Measurements from ENCODE around the gene ELMO1.

The ELMO1 gene

DNA sequence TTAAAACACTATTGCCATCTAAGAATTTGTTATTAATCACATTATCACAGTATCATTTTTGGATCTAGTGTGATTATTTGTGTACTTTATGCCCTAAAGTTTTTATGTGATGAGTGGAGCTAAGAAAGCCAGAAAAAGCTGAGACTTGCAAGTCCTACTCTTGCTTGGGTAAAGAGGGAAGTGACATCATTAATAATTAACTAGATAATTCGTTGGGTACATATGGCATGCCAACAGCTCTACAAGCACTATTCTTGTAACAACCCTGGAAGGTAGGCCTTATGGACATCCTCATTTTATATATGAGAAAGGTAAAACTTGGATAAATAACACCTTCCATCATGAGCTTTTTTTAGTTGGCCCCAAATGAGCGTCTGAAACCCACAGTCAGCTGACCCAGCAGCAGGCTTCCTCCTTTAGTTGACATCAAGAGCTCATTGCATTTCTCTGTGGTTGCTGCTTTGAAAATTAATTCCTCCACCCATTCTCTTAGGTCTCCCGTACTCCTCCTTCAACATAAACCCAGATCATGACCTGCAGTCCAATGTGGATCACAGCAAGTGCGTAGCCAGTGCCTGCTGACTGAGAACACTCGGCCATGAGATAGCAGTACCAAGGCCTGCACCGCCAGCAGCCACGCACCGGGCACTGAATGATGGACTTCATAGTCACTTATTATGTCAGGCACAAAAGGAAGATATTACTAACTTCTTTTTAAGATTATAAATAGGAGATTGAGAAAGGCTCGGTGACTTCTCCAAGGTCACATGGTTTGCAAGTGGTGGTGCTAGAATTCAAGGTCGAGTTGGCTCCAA, 432.4 kb downstream of the ELMO1 start:
- TF ChIP-seq, protein P1, sequence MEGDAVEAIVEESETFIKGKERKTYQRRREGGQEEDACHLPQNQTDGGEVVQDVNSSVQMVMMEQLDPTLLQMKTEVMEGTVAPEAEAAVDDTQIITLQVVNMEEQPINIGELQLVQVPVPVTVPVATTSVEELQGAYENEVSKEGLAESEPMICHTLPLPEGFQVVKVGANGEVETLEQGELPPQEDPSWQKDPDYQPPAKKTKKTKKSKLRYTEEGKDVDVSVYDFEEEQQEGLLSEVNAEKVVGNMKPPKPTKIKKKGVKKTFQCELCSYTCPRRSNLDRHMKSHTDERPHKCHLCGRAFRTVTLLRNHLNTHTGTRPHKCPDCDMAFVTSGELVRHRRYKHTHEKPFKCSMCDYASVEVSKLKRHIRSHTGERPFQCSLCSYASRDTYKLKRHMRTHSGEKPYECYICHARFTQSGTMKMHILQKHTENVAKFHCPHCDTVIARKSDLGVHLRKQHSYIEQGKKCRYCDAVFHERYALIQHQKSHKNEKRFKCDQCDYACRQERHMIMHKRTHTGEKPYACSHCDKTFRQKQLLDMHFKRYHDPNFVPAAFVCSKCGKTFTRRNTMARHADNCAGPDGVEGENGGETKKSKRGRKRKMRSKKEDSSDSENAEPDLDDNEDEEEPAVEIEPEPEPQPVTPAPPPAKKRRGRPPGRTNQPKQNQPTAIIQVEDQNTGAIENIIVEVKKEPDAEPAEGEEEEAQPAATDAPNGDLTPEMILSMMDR (IDR thresholded peaks at IDR 0.05; ENCODE audit: insufficient read depth, missing control alignments), result no peak
- FAIRE-seq (no peak), DNase-seq (ENCODE audit: insufficient read length, low spot score) (no peak)

DNA sequence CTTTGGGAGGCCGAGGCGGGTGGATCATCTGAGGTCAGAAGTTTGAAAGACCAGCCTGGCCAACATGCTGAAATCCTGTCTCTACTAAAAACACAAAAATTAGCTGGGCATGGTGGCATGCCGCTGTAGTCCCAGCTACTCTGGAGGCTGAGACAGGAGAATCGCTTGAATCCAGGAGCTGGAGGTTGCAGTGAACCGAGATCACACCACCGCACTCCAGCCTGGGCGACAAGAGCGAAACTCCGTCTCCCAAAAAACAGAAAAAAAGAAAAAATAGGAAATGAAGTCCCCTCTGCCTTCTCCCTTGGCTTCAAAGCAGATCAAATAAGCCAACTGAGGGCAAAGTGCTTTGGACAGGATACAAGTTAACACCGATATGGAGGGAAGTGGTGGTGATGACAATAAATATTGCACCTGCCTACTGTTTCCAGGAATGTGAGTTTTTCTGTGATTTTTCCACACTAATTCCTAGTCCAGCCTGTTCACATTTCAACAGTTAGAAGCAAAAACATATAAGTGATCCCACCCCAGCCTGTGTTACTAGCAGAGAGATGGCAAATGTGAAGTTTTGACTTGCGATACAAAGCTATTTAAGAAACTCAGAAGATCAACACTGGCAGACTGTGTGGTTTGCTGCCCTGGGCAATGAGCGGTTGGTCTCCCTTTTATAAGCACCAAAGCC, 433.2 kb downstream of the ELMO1 start:
- FAIRE-seq (no peak), DNase-seq (ENCODE audit: insufficient read length, low spot score) (no peak)
- TF ChIP-seq, protein P1 (IDR thresholded peaks at IDR 0.05; ENCODE audit: insufficient read depth, missing control alignments), result no peak

DNA sequence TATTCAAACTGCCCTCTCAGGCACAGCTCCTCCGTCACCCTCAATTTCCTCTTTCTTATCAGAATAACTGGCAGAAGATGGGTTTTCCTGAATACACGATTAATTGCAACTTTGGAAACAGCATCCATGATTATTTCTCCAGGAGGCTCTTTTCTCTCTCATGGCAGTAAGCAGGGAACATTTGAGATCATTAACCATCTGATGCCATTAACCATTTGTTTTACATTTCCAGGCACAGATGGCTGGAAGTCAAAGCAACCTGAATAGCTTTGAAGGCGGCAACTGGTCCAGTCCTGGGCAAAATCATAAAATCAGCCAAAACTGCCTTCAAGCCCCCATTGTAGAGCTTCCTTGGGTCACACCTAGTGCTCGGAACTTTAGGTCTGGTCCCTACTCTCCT, 434.9 kb downstream of the ELMO1 start:
- FAIRE-seq (no peak), DNase-seq (ENCODE audit: insufficient read length, low spot score) (no peak)
- TF ChIP-seq, protein P1 (IDR thresholded peaks at IDR 0.05; ENCODE audit: insufficient read depth, missing control alignments), result no peak

DNA sequence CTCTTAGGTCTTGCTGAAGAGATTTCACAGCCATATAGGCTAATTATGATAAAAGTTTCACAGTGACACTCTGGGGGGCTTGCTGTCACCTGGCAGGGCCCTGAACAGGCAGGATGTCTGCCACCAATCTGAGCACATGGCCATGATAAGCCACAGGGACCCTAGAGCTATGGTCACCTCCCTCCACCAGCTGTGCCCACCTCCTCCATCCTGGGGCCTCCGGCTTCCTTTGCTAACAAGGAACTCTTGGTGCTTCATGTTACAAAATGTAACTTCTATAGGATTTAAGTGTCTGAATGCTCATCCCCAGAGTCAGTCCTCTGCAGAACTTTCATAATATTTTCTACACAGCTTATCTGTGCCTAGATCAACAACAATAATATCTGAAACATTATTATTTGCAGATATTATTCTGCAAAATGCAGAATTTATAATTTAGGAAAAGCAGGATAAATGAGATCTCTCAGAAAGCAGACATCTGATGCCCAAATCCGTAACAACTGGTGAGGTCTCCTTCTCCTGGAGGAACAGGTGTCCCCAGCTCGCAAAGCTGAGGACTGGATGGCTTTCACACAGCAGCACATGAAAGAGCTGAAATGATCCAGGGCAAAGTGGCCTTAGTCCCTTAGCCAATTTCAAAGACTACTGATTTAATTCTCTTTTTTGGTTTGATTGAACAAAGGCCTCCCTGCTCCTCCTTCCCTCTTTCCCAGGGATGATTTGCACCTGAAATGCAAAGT, 437.3 kb downstream of the ELMO1 start:
- TF ChIP-seq, protein P1 (IDR thresholded peaks at IDR 0.05; ENCODE audit: insufficient read depth, missing control alignments), result no peak
- no peak for FAIRE-seq
- no peak for DNase-seq (ENCODE audit: insufficient read length, low spot score)

DNA sequence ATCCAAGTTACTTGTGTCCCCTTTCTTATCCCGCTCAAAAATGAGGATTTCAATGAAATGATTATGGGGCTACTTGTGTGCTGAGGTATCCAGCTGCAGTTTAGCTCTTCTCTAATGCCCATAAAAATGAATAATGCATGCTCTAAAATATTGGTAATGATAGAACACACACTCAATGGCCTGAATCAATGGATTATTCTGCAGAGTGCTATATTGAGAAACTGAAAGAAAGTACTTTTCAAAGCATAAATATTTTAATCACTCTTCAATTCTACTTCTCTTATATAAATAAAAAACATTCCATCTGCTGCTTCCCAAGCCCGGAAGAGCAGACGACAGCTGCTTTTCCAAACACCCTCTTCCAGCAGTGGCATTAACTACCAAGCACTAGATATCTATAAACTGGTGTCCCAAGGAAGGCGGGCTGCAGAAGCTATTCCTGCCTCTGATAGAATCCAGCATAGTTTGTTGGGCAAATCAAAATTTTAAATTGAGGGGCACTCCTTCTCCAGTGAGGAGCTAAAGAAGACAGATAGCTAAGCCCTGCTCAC, 439.5 kb downstream of the ELMO1 start:
- TF ChIP-seq, protein P1 (IDR thresholded peaks at IDR 0.05; ENCODE audit: insufficient read depth, missing control alignments), result no peak
- FAIRE-seq (no peak), DNase-seq (ENCODE audit: insufficient read length, low spot score) (no peak)

DNA sequence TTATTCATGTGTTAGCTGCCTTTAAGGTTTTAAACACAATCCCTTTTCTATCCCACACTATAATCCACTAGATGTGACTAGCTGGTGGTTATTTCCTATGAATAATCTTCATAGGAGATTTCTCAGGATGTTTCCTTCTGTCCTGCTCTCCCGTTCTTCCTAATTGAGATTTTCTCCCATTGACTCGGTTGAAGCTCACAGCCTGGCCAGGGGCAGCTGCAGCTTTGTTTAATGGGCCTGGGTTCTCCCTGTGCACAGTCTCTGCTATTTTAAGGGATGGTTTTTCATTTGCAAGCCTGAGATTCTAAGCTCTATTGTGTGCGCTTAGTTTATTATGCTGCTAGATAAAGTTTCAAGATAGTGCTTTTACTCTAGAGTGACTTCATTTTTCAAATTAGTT, 441.0 kb downstream of the ELMO1 start:
- FAIRE-seq (no peak), DNase-seq (ENCODE audit: insufficient read length, low spot score) (no peak)
- TF ChIP-seq, protein P1 (IDR thresholded peaks at IDR 0.05; ENCODE audit: insufficient read depth, missing control alignments), result no peak
